Measurements from ENCODE around the gene CDC42EP2. TPM values are rescaled to one million over a fixed set of nuclear protein-coding genes. Genes with fewer than 3 reads are reported as not detected.

CDC42EP2 gene
- total RNA-seq, 1 donor from 2014 or later: 11.3 TPM

DNA sequence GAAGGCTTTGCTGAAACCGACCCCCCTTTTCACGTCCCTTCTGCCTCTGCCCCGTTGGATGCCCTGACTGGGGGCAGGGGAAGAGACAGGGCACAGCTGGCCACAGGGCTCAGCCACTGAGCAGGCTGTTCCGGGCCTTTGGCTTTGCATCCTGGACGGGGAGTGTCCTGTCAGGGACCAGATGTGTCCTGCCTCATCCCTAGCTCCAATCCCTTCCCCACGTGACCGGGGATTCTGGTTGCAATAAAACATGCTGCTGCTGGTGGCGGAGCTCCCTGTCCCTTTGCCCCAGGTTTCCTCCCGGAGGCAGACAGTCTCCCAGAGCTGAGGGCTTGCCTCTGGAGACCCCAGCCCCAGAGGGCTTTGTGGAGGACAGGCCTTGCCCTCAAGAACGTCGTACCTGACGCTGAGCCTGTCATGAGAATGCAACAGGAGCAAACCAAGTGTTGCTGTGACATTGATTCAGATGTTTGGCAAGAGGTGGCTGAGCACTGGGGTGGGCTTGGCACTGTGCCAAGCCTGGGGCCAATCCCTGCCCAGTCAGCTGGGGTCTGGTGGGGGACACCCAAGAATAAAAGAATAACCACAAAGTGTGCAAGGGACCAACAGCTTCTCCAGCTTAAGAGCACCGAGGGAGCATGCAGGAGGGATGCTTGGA, 7.3 kb downstream of the CDC42EP2 start:
- H3K27me3 ChIP-seq (ENCODE audit: low read depth): no peaks in the 10 kb centered on the region
- no peaks in the 10 kb centered on the region for H3K9me3 ChIP-seq (replicated peaks)
- TF ChIP-seq, protein P1, sequence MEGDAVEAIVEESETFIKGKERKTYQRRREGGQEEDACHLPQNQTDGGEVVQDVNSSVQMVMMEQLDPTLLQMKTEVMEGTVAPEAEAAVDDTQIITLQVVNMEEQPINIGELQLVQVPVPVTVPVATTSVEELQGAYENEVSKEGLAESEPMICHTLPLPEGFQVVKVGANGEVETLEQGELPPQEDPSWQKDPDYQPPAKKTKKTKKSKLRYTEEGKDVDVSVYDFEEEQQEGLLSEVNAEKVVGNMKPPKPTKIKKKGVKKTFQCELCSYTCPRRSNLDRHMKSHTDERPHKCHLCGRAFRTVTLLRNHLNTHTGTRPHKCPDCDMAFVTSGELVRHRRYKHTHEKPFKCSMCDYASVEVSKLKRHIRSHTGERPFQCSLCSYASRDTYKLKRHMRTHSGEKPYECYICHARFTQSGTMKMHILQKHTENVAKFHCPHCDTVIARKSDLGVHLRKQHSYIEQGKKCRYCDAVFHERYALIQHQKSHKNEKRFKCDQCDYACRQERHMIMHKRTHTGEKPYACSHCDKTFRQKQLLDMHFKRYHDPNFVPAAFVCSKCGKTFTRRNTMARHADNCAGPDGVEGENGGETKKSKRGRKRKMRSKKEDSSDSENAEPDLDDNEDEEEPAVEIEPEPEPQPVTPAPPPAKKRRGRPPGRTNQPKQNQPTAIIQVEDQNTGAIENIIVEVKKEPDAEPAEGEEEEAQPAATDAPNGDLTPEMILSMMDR (IDR thresholded peaks at IDR 0.05; ENCODE audit: borderline replicate concordance): no peak
- intact Hi-C loops (cut with micrococcal nuclease): no loop called here
- peaks cover 57% of the 10 kb centered on the region for H3K4me1 ChIP-seq
- DNase-seq: no peak
- H3K36me3 ChIP-seq: peaks cover 27% of the 10 kb centered on the region
- H3K4me3 ChIP-seq: no peak overlapping the region
- H3K27ac ChIP-seq (replicated peaks): peak overlapping the region; percentile 98

DNA sequence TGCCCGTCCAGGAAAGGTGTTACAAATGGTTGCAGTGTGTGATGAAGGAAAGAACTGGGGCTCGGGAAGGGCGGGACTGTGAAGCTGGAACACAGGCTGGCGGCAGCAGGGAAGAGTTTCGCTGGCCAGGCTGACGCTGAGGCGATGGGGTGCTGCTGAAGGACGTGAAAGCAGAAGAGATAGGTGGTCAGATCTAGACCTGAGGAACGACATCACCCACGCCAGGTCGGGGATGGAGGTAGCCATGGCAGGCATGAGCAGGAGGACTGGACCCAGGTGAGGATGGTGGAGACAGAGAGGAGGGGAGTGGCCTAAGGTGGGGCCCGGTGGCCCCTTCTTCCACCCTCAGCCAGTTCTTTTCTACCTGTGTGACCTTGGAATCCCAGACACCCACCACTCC, 9.1 kb downstream of the CDC42EP2 start:
- TF ChIP-seq, protein P1 (IDR thresholded peaks at IDR 0.05; ENCODE audit: borderline replicate concordance): no peak

DNA sequence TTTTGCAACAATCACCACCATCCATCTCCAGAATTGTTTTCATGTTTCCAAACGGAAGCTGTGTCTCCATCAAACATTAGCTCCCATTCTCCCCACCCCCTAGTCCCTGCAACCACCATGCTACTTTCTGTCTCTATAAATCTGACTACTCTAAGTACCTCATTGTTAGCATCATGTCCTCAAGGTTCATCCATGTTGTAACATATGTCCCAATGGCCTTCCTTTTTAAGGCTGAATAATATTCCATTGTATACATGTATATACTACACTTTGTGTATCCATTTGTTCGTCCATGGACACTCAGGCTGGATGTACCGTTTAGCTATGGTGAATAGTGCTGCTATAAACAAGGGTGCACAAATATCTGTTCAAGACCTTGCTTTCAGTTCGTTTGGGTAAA, 10.8 kb downstream of the CDC42EP2 start:
- no peak overlapping the region for H3K27ac ChIP-seq (replicated peaks)
- intact Hi-C loops (cut with micrococcal nuclease): loop anchor here (5.0 kb wide), 1 partner anchor 48 kb away; no protein-coding TSS in a partner anchor
- peaks cover 21% of the 10 kb centered on the region for H3K36me3 ChIP-seq
- peaks cover 35% of the 10 kb centered on the region for H3K4me1 ChIP-seq
- H3K9me3 ChIP-seq (replicated peaks): no peaks in the 10 kb centered on the region
- TF ChIP-seq, protein P1 (IDR thresholded peaks at IDR 0.05; ENCODE audit: borderline replicate concordance): no peak
- H3K4me3 ChIP-seq: no peak overlapping the region
- no peak for DNase-seq
- H3K27me3 ChIP-seq (ENCODE audit: low read depth): no peaks in the 10 kb centered on the region

More for the DNA sequence above, 9.1 kb downstream of the CDC42EP2 start:
- H3K36me3 ChIP-seq: peaks cover 27% of the 10 kb centered on the region
- H3K4me3 ChIP-seq: no peak overlapping the region
- no peaks in the 10 kb centered on the region for H3K27me3 ChIP-seq (ENCODE audit: low read depth)
- H3K4me1 ChIP-seq: peaks cover 39% of the 10 kb centered on the region
- H3K9me3 ChIP-seq (replicated peaks): no peaks in the 10 kb centered on the region
- intact Hi-C loops (cut with micrococcal nuclease): no loop called here
- no peak for DNase-seq
- H3K27ac ChIP-seq (replicated peaks): no peak overlapping the region

DNA sequence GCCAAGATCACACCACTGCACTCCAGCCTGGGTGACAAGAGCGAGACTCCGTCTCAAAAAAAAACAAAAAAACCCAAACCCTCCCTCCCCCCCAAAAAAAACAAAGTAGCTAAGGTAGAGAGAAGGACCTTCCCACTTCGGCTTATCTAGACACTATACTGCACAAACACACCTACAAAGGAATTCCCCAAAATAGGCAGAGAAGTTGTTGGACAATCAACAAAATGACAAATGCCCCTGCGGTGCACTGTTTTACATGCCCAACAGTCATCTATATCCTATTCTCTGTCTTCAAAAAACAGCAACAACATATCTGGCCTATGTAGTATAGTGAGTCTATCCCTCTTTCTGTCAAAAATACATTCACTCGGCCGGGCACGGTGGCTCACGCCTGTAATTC, 12.4 kb downstream of the CDC42EP2 start:
- no peak for DNase-seq
- Histone ChIP-seq H3K4me3 (no peak overlapping the region), H3K27ac (replicated peaks) (no peak overlapping the region), H3K4me1 (peaks cover 19% of the 10 kb centered on the region), H3K27me3 (ENCODE audit: low read depth) (no peaks in the 10 kb centered on the region), H3K9me3 (replicated peaks) (no peaks in the 10 kb centered on the region), H3K36me3 (peaks cover 7% of the 10 kb centered on the region)
- intact Hi-C loops (cut with micrococcal nuclease): loop anchor here (5.0 kb wide), 1 partner anchor 50 kb away; no protein-coding TSS in a partner anchor
- TF ChIP-seq, protein P1 (IDR thresholded peaks at IDR 0.05; ENCODE audit: borderline replicate concordance): no peak

DNA sequence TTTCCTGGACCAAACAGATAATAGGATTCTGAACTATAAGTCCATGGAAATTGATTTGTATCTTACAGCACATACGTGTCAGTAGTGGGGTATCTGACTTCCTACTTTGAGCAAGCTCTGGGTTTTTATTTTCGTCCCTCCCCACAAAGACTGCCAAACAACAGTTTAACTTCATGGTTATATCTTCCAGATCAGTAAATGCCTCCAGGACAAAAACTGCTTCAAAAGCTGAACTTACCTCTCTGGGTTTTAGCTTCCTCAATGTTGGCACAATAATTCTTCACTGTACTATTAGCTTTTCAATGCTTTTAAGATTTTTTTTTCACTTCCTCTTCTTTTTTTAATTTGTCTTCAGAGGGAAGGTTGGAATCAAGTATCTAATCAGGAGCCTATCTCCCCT, 14.8 kb downstream of the CDC42EP2 start:
- Histone ChIP-seq H3K4me3 (no peak overlapping the region), H3K27ac (replicated peaks) (peak overlapping the region; percentile 1)

More for the DNA sequence above, 14.8 kb downstream of the CDC42EP2 start:
- Histone ChIP-seq H3K27me3 (ENCODE audit: low read depth) (no peaks in the 10 kb centered on the region), H3K36me3 (no peaks in the 10 kb centered on the region), H3K4me1 (peaks cover 23% of the 10 kb centered on the region), H3K9me3 (replicated peaks) (no peaks in the 10 kb centered on the region)
- intact Hi-C loops (cut with micrococcal nuclease): loop anchor here (5.0 kb wide), 1 partner anchor 52 kb away; no protein-coding TSS in a partner anchor
- no peak for DNase-seq
- TF ChIP-seq, protein P1 (IDR thresholded peaks at IDR 0.05; ENCODE audit: borderline replicate concordance): no peak

Measured in left ventricle myocardium inferior (tissue), 1 donor.